OCI-LY1 (cell line): ENCODE results near the gene PLEKHA6.

Experiments
- H2AFZ ChIP-seq: fragments of 200-600 bp; sonication (generic), shearing (Covaris generic); 2 replicates; pipeline ENCODE4 v1.6.0; 2014; ENCODE audit warnings: antibody characterized with exemption, mild to moderate bottlenecking, low read length
- H3F3A ChIP-seq: fragments of 200-600 bp; sonication (generic), shearing (Covaris generic); 2 replicates; pipeline ENCODE4 v1.6.0; 2014; ENCODE audit warnings: mild to moderate bottlenecking, antibody characterized with exemption, low read length, moderate library complexity; ENCODE audit not compliant: insufficient read depth
- H3K27ac ChIP-seq: fragments of 200-600 bp; sonication (generic); 2 replicates; pipeline ENCODE4 v1.5.1; 2014; ENCODE audit warnings: low read length, mixed run types, mild to moderate bottlenecking, low read depth; ENCODE audit not compliant: poor library complexity, severe bottlenecking
- H3K27me3 ChIP-seq: fragments of 200-600 bp; sonication (generic); 2 replicates; pipeline ENCODE4 v1.6.0; 2014; ENCODE audit warnings: antibody characterized with exemption, mild to moderate bottlenecking, low read length, moderate library complexity; ENCODE audit not compliant: insufficient read depth
- H3K36me3 ChIP-seq: fragments of 200-600 bp; sonication (generic); 2 replicates; pipeline ENCODE4 v1.6.1; 2014; ENCODE audit warnings: mild to moderate bottlenecking, antibody characterized with exemption, low read length, moderate library complexity, mixed read lengths; ENCODE audit not compliant: insufficient read depth
- H3K4me1 ChIP-seq: fragments of 200-600 bp; sonication (generic); 2 replicates; pipeline ENCODE4 v1.5.1; 2014; ENCODE audit warnings: mild to moderate bottlenecking, low read length, moderate library complexity; ENCODE audit not compliant: insufficient read depth, severe bottlenecking
- H3K4me2 ChIP-seq: fragments of 200-600 bp; sonication (generic), shearing (Covaris generic); 2 replicates; pipeline ENCODE4 v1.6.1; 2014; ENCODE audit warnings: low read length
- H3K4me3 ChIP-seq: fragments of 200-600 bp; sonication (generic); 2 replicates; pipeline ENCODE4 v1.5.1; 2014; ENCODE audit warnings: low read length, low read depth, mild to moderate bottlenecking, mixed read lengths; ENCODE audit not compliant: poor library complexity, severe bottlenecking
- H3K79me2 ChIP-seq: fragments of 200-600 bp; shearing (Covaris generic); 2 replicates; pipeline ENCODE4 v1.6.1; 2016; ENCODE audit warnings: mixed run types, low read length, mixed read lengths; ENCODE audit not compliant: insufficient read depth
- H3K9ac ChIP-seq: fragments of 200-600 bp; sonication (generic), shearing (Covaris generic); 2 replicates; pipeline ENCODE4 v1.6.1; 2014; ENCODE audit warnings: mild to moderate bottlenecking, low read length, mixed read lengths
- H3K9me2 ChIP-seq: fragments of 200-600 bp; sonication (generic), shearing (Covaris generic); 2 replicates; pipeline ENCODE4 v1.6.1; 2014; ENCODE audit warnings: low read depth, mild to moderate bottlenecking, low read length, mixed read lengths
- H3K9me3 ChIP-seq: fragments of 200-600 bp; shearing (Covaris generic); 2 replicates; pipeline ENCODE4 v1.6.1; 2014; ENCODE audit warnings: low read length, mixed read lengths
- H4K20me1 ChIP-seq: fragments of 200-600 bp; sonication (generic), shearing (Covaris generic); 2 replicates; pipeline ENCODE4 v1.6.0; 2016; ENCODE audit warnings: mild to moderate bottlenecking, low read length; ENCODE audit not compliant: insufficient read depth
- EZH2 ChIP-seq: fragments of 200-600 bp; sonication (generic), shearing (Covaris generic); IDR thresholded peaks from 2 replicates; pipeline ENCODE4 v1.8.0; 2017; ENCODE audit warnings: borderline replicate concordance, mixed run types, mild to moderate bottlenecking, antibody characterized with exemption, low read length, moderate library complexity, mixed read lengths
- TF ChIP-seq, protein P1 (sequence below): fragments of 200-600 bp; sonication (generic), shearing (Covaris generic); IDR thresholded peaks from 2 replicates; pipeline ENCODE4 v1.5.1; 2017; ENCODE audit warnings: mild to moderate bottlenecking, antibody characterized with exemption, low read length, moderate library complexity, mixed read lengths

The PLEKHA6 gene

DNA sequence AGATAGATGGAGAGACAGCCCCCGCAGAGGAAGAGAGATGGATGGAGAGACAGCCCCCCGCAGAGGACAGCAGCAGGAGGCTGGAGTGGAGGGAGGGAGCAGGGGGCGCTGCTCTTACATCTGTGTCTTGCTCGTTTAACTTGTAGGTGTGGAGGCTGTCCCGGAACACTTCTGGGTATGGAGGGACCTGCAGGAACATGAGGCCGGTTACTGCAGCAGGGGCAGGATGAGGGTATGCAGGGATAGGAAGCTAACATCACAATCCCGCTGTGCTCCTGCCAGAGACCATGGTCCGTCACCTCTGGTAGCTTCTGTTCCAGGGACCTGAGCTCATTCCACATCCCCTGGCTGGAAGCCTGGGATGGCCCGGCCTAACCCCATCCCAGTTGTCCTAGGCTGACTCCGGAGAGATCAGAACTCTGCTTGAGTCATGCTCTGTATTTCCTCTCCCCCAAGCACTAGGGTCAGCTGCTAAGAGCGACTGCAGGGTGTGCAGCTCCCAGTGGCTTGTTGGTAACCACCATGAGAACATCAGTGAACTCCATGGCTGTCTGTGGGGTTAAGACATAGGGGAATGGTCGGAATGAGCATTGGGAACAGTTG lies 109.2 kb downstream of the PLEKHA6 start:
- Histone ChIP-seq H3K4me2 (no peak overlapping the region), H3K4me3 (no peak overlapping the region), H3K4me1 (no peaks in the 10 kb centered on the region), H3K9me3 (no peaks in the 10 kb centered on the region), H3K36me3 (no peaks in the 10 kb centered on the region), H3K79me2 (no peaks in the 10 kb centered on the region), H2AFZ (no peak overlapping the region), H3K27me3 (peaks cover 4% of the 10 kb centered on the region; the same call in 1 of the 2 replicates), H4K20me1 (no peaks in the 10 kb centered on the region), H3K27ac (no peak overlapping the region), H3K9ac (no peak overlapping the region), H3F3A (no peaks in the 10 kb centered on the region), H3K9me2 (no peaks in the 10 kb centered on the region)
- TF ChIP-seq EZH2: no peak
- TF ChIP-seq, protein P1, sequence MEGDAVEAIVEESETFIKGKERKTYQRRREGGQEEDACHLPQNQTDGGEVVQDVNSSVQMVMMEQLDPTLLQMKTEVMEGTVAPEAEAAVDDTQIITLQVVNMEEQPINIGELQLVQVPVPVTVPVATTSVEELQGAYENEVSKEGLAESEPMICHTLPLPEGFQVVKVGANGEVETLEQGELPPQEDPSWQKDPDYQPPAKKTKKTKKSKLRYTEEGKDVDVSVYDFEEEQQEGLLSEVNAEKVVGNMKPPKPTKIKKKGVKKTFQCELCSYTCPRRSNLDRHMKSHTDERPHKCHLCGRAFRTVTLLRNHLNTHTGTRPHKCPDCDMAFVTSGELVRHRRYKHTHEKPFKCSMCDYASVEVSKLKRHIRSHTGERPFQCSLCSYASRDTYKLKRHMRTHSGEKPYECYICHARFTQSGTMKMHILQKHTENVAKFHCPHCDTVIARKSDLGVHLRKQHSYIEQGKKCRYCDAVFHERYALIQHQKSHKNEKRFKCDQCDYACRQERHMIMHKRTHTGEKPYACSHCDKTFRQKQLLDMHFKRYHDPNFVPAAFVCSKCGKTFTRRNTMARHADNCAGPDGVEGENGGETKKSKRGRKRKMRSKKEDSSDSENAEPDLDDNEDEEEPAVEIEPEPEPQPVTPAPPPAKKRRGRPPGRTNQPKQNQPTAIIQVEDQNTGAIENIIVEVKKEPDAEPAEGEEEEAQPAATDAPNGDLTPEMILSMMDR: no peak

- H3K79me2 ChIP-seq: no peaks in the 10 kb centered on the region
- no peak overlapping the region for H3K4me3 ChIP-seq
- no peaks in the 10 kb centered on the region for H3K9me2 ChIP-seq
- H2AFZ ChIP-seq: no peak overlapping the region
- H3K36me3 ChIP-seq: no peaks in the 10 kb centered on the region
- no peaks in the 10 kb centered on the region for H3K9me3 ChIP-seq
- no peak overlapping the region for H3K27ac ChIP-seq
- no peak for TF ChIP-seq EZH2
- TF ChIP-seq, protein P1: no peak
- no peaks in the 10 kb centered on the region for H3F3A ChIP-seq
- H3K4me2 ChIP-seq: no peak overlapping the region
- peaks cover 4% of the 10 kb centered on the region; the same call in 1 of the 2 replicates for H3K27me3 ChIP-seq
- no peaks in the 10 kb centered on the region for H3K4me1 ChIP-seq
- H3K9ac ChIP-seq: no peak overlapping the region
- H4K20me1 ChIP-seq: no peaks in the 10 kb centered on the region
Measured at GRCh38 chr1:204249736-204250427, 109.8 kb downstream of the PLEKHA6 start.

DNA sequence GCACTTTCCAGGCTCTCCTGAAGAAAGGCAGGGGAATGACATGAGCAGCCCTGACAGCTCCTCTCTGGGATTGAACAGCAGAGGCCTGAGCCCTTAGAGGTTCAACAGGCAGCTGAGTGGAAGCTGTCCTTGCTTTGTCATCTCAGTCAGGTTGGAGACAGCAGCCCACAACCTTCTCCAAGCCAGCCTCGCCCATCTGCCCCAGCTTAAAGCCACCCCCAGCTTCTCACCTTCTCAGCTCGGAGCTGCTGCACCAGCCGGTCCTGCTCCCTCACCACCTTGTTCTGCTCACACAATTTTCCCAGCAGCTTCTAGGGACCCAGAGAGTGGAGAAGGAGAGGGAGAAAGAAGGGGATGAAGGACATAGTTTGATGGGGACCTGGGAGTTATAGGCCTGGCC lies 110.8 kb downstream of the PLEKHA6 start:
- Histone ChIP-seq H2AFZ (no peak overlapping the region), H3K27ac (no peak overlapping the region), H3K27me3 (peaks cover 4% of the 10 kb centered on the region; the same call in 1 of the 2 replicates), H3K4me1 (no peaks in the 10 kb centered on the region), H3K4me3 (no peak overlapping the region), H3K4me2 (no peak overlapping the region), H4K20me1 (no peaks in the 10 kb centered on the region), H3K36me3 (no peaks in the 10 kb centered on the region), H3K79me2 (no peaks in the 10 kb centered on the region), H3K9me2 (no peaks in the 10 kb centered on the region), H3K9ac (no peak overlapping the region), H3K9me3 (no peaks in the 10 kb centered on the region), H3F3A (no peaks in the 10 kb centered on the region)
- no peak for TF ChIP-seq EZH2
- TF ChIP-seq, protein P1: no peak
